ENCODE measurements around the gene GLYR1. TPM values are rescaled to one million over a fixed set of nuclear protein-coding genes. Genes with fewer than 3 reads are reported as not detected.

The GLYR1 gene
- total and polyA plus RNA-seq, 9 of the 15 experiments (the other 6 are each of a cell fraction or from before 2014, with no cell fraction given): 6.7 to 99.2 (median 60.2) TPM

- TF ChIP-seq HDAC8 (tag; IDR thresholded peaks at IDR 0.05): no peak
- TF ChIP-seq BACH1 (tag; IDR thresholded peaks at IDR 0.05): no peak
- 0 out of 2 replicates have a peak, but pooled peaks have one; percentile 34 for TF ChIP-seq ARID1B (IDR thresholded peaks at IDR 0.05)
- TF ChIP-seq KDM2B (CRISPR knock-in tag; IDR thresholded peaks at IDR 0.05): no peak
- TF ChIP-seq PHF20 (IDR thresholded peaks at IDR 0.05; ENCODE audit: partially characterized antibody): peak; percentile 90
- no peak for TF ChIP-seq ZC3H8 (IDR thresholded peaks at IDR 0.05)
- peak; percentile 76; the same call in 1 of the 2 replicates for TF ChIP-seq NR1H2 (CRISPR knock-in tag; IDR thresholded peaks at IDR 0.05)
- TF ChIP-seq MEF2A (IDR thresholded peaks at IDR 0.05; ENCODE audit: control insufficient read depth, low read depth, low read length): no peak
- TF ChIP-seq ZNF277 (CRISPR knock-in tag; IDR thresholded peaks at IDR 0.05; ENCODE audit: borderline replicate concordance): no peak
- 0 out of 2 replicates have a peak, but pooled peaks have one; percentile 13 for TF ChIP-seq TCF3 (CRISPR knock-in tag; IDR thresholded peaks at IDR 0.05)
- no peak for TF ChIP-seq ZNF124 (CRISPR knock-in tag; IDR thresholded peaks at IDR 0.05)
- peak; percentile 82 for TF ChIP-seq SIN3B (IDR thresholded peaks at IDR 0.05; ENCODE audit: low read depth)
- TF ChIP-seq ZNF518B (CRISPR knock-in tag; IDR thresholded peaks at IDR 0.05): no peak
- peak; percentile 96 for TF ChIP-seq ZBTB7A (IDR thresholded peaks at IDR 0.05; ENCODE audit: borderline replicate concordance, control insufficient read depth, low read depth, low read length)
- TF ChIP-seq THRA (IDR thresholded peaks at IDR 0.05): no peak
- peak; percentile 87 for TF ChIP-seq POLR2G (IDR thresholded peaks at IDR 0.05; ENCODE audit: low read depth, low read length)
- TF ChIP-seq ZNF184 (CRISPR knock-in tag; IDR thresholded peaks at IDR 0.05): no peak
- no peak for TF ChIP-seq IRF2 (CRISPR knock-in tag; IDR thresholded peaks at IDR 0.05)
- TF ChIP-seq SMAD4 (CRISPR knock-in tag; conservative IDR thresholded peaks at IDR 0.05): no peak
Measured at GRCh38 chr16:4766875-4767628, 80.0 kb downstream of the GLYR1 start, which contains the start of gene ZNF500 (continued).

Measured in K562 (cell line).